Neural cell (in vitro differentiated cells): ENCODE results near the gene THG1L. TPM values are rescaled to one million over a fixed set of nuclear protein-coding genes. Genes with fewer than 3 reads are reported as not detected.

ENCODE experiments used
- H2AFZ ChIP-seq: fragments of 200-600, 300-800 bp; sonication (generic), shearing (Covaris generic); 2 replicates; pipeline ENCODE4 v1.6.0; 2014; ENCODE audit warnings: low read depth, mild to moderate bottlenecking, antibody characterized with exemption, low read length, moderate library complexity
- H3F3A ChIP-seq: fragments of 200-600 bp; shearing (Covaris generic); 2 replicates; pipeline ENCODE4 v1.6.1; 2016; ENCODE audit warnings: mild to moderate bottlenecking, moderate library complexity, mixed read lengths, antibody characterized with exemption, low read length; ENCODE audit not compliant: insufficient read depth, poor library complexity, severe bottlenecking
- H3K27ac ChIP-seq: fragments of 200-600, 300-800 bp; sonication (generic), shearing (Covaris generic); 2 replicates; pipeline ENCODE4 v1.5.1; 2014; ENCODE audit warnings: mild to moderate bottlenecking, low read length, moderate library complexity
- H3K27me3 ChIP-seq: fragments of 300-800, 200-600 bp; sonication (generic), shearing (Covaris generic); 2 replicates; pipeline ENCODE4 v1.6.0; 2014; ENCODE audit warnings: mild to moderate bottlenecking, low read depth, low read length, moderate library complexity; ENCODE audit not compliant: insufficient read depth
- H3K36me3 ChIP-seq: fragments of 300-800, 200-600 bp; sonication (generic), shearing (Covaris generic); 2 replicates; pipeline ENCODE4 v1.5.1; 2014; ENCODE audit warnings: mild to moderate bottlenecking, antibody characterized with exemption, low read length, moderate library complexity; ENCODE audit not compliant: insufficient read depth
- H3K4me2 ChIP-seq: fragments of 300-800, 200-600 bp; sonication (generic), shearing (Covaris generic); 2 replicates; pipeline ENCODE4 v1.6.0; 2014; ENCODE audit warnings: mild to moderate bottlenecking, low read length
- H3K4me3 ChIP-seq: fragments of 300-800, 200-600 bp; sonication (generic), shearing (Covaris generic); 2 replicates; pipeline ENCODE4 v1.5.1; 2014; ENCODE audit warnings: mild to moderate bottlenecking, low read length, moderate library complexity
- H3K79me2 ChIP-seq: fragments of 200-600 bp; shearing (Covaris generic); replicated peaks from 2 replicates; pipeline ENCODE4 v1.6.0; 2014; ENCODE audit warnings: mild to moderate bottlenecking, low read length, moderate library complexity; ENCODE audit not compliant: insufficient read depth
- H3K9ac ChIP-seq: fragments of 300-800, 200-600 bp; sonication (generic), shearing (Covaris generic); 2 replicates; pipeline ENCODE4 v1.6.1; 2016; ENCODE audit warnings: mild to moderate bottlenecking, low read length, mixed read lengths
- H3K9me2 ChIP-seq: fragments of 200-600 bp; shearing (Covaris generic); 2 replicates; pipeline ENCODE4 v1.6.1; 2016; ENCODE audit warnings: mild to moderate bottlenecking, low read length, mixed read lengths; ENCODE audit not compliant: insufficient read depth
- H3K9me3 ChIP-seq: fragments of 200-600, 300-800 bp; sonication (generic), shearing (Covaris generic); 2 replicates; pipeline ENCODE4 v1.6.1; 2016; ENCODE audit warnings: mild to moderate bottlenecking, mixed run types, low read length, moderate library complexity, mixed read lengths
- H4K20me1 ChIP-seq: fragments of 200-600 bp; shearing (Covaris generic); 2 replicates; pipeline ENCODE4 v1.6.1; 2016; ENCODE audit warnings: mild to moderate bottlenecking, mixed run types; ENCODE audit not compliant: insufficient read depth
- CTCF ChIP-seq: fragments of 450-650 bp; IDR thresholded peaks from 2 replicates; pipeline ENCODE4 v1.5.1; 2014; ENCODE audit warnings: antibody characterized with exemption, mild to moderate bottlenecking, moderate library complexity; ENCODE audit not compliant: poor library complexity, severe bottlenecking
- EP300 ChIP-seq: fragments of 450-650 bp; conservative IDR thresholded peaks from 2 replicates; pipeline ENCODE4 v1.6.1; 2014; ENCODE audit warnings: antibody characterized with exemption, mild to moderate bottlenecking, moderate library complexity; ENCODE audit not compliant: poor library complexity, severe bottlenecking
- EZH2 ChIP-seq: fragments of 200-600, 300-800 bp; shearing (Covaris generic), sonication (generic); IDR thresholded peaks from 2 replicates; pipeline ENCODE4 v1.6.1; 2014; ENCODE audit warnings: antibody characterized with exemption, low read length, borderline replicate concordance, mild to moderate bottlenecking; ENCODE audit not compliant: insufficient read depth, poor library complexity, severe bottlenecking
- MXI1 ChIP-seq: fragments of 450-650 bp; conservative IDR thresholded peaks from 2 replicates; pipeline ENCODE4 v1.6.1; 2014; ENCODE audit warnings: antibody characterized with exemption, mild to moderate bottlenecking; ENCODE audit not compliant: poor library complexity, severe bottlenecking
- POLR2AphosphoS5 ChIP-seq: IDR thresholded peaks from 2 replicates; pipeline ENCODE4 v1.6.1; 2012
- RAD21 ChIP-seq: fragments of 450-650 bp; conservative IDR thresholded peaks from 2 replicates; pipeline ENCODE4 v1.6.1; 2014; ENCODE audit warnings: antibody characterized with exemption, mild to moderate bottlenecking, moderate library complexity
- REST ChIP-seq: IDR thresholded peaks from 2 replicates; pipeline ENCODE4 v1.6.1; 2012; ENCODE audit warnings: borderline replicate concordance
- SMC3 ChIP-seq: fragments of 450-650 bp; conservative IDR thresholded peaks from 2 replicates; pipeline ENCODE4 v1.6.1; 2014; ENCODE audit warnings: antibody characterized with exemption, mild to moderate bottlenecking, moderate library complexity; ENCODE audit not compliant: poor library complexity
- TAF1 ChIP-seq: IDR thresholded peaks from 2 replicates; pipeline ENCODE4 v1.6.1; 2012; ENCODE audit warnings: low read depth
- polyA plus RNA-seq: library from polyadenylated mRNA; depleted of rRNA; stranded (reverse); fragments of >200 nt; gene quantifications from 2 replicates; pipeline ENCODE4 v1.2.3, GENCODE V29; 2014

THG1L gene
- polyA plus RNA-seq, 1 donor from 2014 or later, result 11.9 TPM

- H3K9me3 ChIP-seq, result no peaks in the 10 kb centered on the region
- no peak overlapping the region for H3K9ac ChIP-seq
- H3K36me3 ChIP-seq, result no peaks in the 10 kb centered on the region
- H3K27me3 ChIP-seq, result no peaks in the 10 kb centered on the region
- TF ChIP-seq EP300 (no peak), SMC3 (no peak), RAD21 (no peak), EZH2 (no peak), TAF1 (no peak), MXI1 (no peak), CTCF (no peak), REST (no peak), POLR2AphosphoS5 (no peak)
- H3K27ac ChIP-seq, result no peak overlapping the region
- no peak overlapping the region for H3K4me3 ChIP-seq
- H2AFZ ChIP-seq, result no peak overlapping the region
- no peaks in the 10 kb centered on the region for H3F3A ChIP-seq
- H4K20me1 ChIP-seq, result no peaks in the 10 kb centered on the region
- H3K9me2 ChIP-seq, result no peaks in the 10 kb centered on the region
- no peak overlapping the region for H3K4me2 ChIP-seq
- peaks cover 13% of the 10 kb centered on the region for H3K79me2 ChIP-seq
Measured at GRCh38 chr5:157747766-157748700, 16.8 kb downstream of the THG1L start.

- Histone ChIP-seq H3K27ac (no peak overlapping the region), H3K4me3 (no peak overlapping the region), H3K79me2 (peaks cover 13% of the 10 kb centered on the region), H3K4me2 (no peak overlapping the region), H3K27me3 (no peaks in the 10 kb centered on the region), H3K9me2 (no peaks in the 10 kb centered on the region), H2AFZ (no peak overlapping the region), H3F3A (no peaks in the 10 kb centered on the region), H3K9me3 (no peaks in the 10 kb centered on the region), H3K9ac (no peak overlapping the region), H3K36me3 (no peaks in the 10 kb centered on the region), H4K20me1 (no peaks in the 10 kb centered on the region)
- TF ChIP-seq CTCF (no peak), POLR2AphosphoS5 (no peak), RAD21 (no peak), SMC3 (no peak), EP300 (no peak), EZH2 (no peak), MXI1 (no peak), TAF1 (no peak), REST (no peak)
Measured at GRCh38 chr5:157748760-157749461, 17.7 kb downstream of the THG1L start.
